Osteoblast (primary cell): ENCODE data around the gene CHP2. TPM values are rescaled to one million over a fixed set of nuclear protein-coding genes. Genes with fewer than 3 reads are reported as not detected.
A peak's percentile ranks its signal among the peaks of the same experiment; 100 is the strongest.

Experiments
- DNase-seq: peaks from one replicate; pipeline ENCODE4 v3.0.0; 2011; ENCODE audit warnings: low spot score, mixed read lengths; ENCODE audit not compliant: insufficient read length; ENCODE audit errors: missing footprints
- H2AFZ ChIP-seq: 2 replicates; pipeline ENCODE4 v1.6.0; 2011; ENCODE audit warnings: mild to moderate bottlenecking, low read length
- H3K27ac ChIP-seq: 2 replicates; pipeline ENCODE4 v1.5.1; 2011; ENCODE audit warnings: mild to moderate bottlenecking, low read depth, low read length, moderate library complexity
- H3K27me3 ChIP-seq: 2 replicates; pipeline ENCODE4 v1.6.0; 2012; ENCODE audit warnings: mild to moderate bottlenecking, control low read depth, inconsistent platforms, low read length, moderate library complexity; ENCODE audit not compliant: insufficient read depth
- H3K36me3 ChIP-seq: 2 replicates; pipeline ENCODE4 v1.5.1; 2011; ENCODE audit warnings: mild to moderate bottlenecking, low read length, control low read depth, moderate library complexity; ENCODE audit not compliant: insufficient read depth
- H3K4me1 ChIP-seq: 2 replicates; pipeline ENCODE4 v1.5.1; 2011; ENCODE audit warnings: mild to moderate bottlenecking, low read length, control low read depth, moderate library complexity; ENCODE audit not compliant: insufficient read depth
- H3K4me2 ChIP-seq: 2 replicates; pipeline ENCODE4 v1.6.0; 2011; ENCODE audit warnings: mild to moderate bottlenecking, low read length; ENCODE audit not compliant: insufficient read depth
- H3K4me3 ChIP-seq: fragments of 200-600 bp; sonication (generic); 3 replicates; pipeline ENCODE4 v1.5.1; 2012; ENCODE audit warnings: mild to moderate bottlenecking, low read length, inconsistent platforms; ENCODE audit not compliant: insufficient read depth
- H3K79me2 ChIP-seq: 2 replicates; pipeline ENCODE4 v1.6.0; 2012; ENCODE audit warnings: mild to moderate bottlenecking, low read length, control low read depth, inconsistent platforms; ENCODE audit not compliant: insufficient read depth
- H3K9me3 ChIP-seq: 2 replicates; pipeline ENCODE4 v1.5.1; 2011; ENCODE audit warnings: low read depth, low read length, control low read depth
- H4K20me1 ChIP-seq: 2 replicates; pipeline ENCODE4 v1.6.0; 2012; ENCODE audit warnings: mild to moderate bottlenecking, low read length, control low read depth; ENCODE audit not compliant: insufficient read depth
- CTCF ChIP-seq: IDR thresholded peaks from 2 replicates; pipeline ENCODE4 v1.5.1; 2011; ENCODE audit warnings: mild to moderate bottlenecking, low read depth, low read length, moderate library complexity; ENCODE audit errors: extremely low read depth
- total RNA-seq: library from RNA; depleted of rRNA; stranded (reverse); fragments of >200 nt; gene quantifications from 2 replicates; pipeline ENCODE4 v1.2.3, GENCODE V29; 2012

Gene CHP2
- total RNA-seq, 1 donor: not detected

DNA sequence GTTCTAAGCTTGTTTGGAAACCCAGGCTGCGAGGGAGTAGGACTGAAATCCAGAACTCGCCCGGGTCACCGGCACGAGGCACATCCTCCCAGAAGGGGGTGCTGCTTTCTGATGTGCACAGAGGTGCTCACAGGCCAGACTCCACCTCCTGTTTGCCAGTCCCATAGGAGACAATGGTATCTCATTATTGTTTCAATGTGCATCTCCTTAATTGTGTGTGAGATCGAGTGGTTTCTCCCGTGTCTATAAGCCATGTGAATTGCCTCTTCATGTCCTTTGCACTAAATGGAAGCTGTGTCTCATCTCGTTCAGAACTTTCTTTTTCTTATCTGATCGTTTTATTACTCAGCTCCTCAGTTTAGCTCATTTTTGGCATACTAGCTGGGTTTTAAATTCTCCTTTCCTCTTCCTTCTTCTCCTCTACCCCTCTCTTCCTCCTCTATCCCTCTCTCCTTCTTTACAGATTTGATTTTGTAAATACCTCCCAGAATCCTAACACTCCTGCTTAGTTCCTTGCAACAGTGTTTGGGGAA, 48.8 kb downstream of the CHP2 start:
- Histone ChIP-seq H3K4me2 (peak overlapping the region; percentile 76), H2AFZ (peak overlapping the region; percentile 80), H3K27me3 (no peaks in the 10 kb centered on the region)

DNA sequence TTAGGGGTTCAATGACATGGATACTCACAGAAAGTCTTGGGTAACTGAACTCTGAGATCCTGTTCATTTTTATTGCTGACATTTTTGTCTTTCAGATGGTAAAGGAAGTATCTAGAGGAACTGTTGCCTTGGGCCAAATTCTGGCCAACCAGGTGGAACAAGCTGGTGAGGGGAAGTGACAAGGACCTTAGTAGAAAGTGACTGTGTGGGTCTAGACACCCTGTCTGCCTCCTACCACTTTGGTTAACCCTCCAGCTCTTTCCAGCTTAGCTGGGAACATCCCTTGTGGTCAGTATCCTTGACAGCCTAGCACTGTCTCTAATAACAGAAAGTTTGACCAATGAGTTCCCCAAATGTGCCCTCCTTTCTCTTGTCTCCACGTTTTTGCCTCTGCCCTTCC, 52.2 kb downstream of the CHP2 start:
- Histone ChIP-seq H3K4me3 (no peak overlapping the region), H3K9me3 (no peaks in the 10 kb centered on the region), H3K27ac (no peak overlapping the region), H3K36me3 (no peaks in the 10 kb centered on the region), H3K4me2 (no peak overlapping the region), H4K20me1 (no peaks in the 10 kb centered on the region), H3K4me1 (peaks cover 5% of the 10 kb centered on the region), H3K27me3 (no peaks in the 10 kb centered on the region), H3K79me2 (no peaks in the 10 kb centered on the region), H2AFZ (no peak overlapping the region)
- no peak for TF ChIP-seq CTCF
- peak; percentile 23 for DNase-seq

More for the DNA sequence above, 48.8 kb downstream of the CHP2 start:
- Histone ChIP-seq H3K9me3 (no peaks in the 10 kb centered on the region), H3K4me3 (peak overlapping the region; percentile 39), H3K27ac (no peak overlapping the region), H4K20me1 (no peaks in the 10 kb centered on the region), H3K79me2 (no peaks in the 10 kb centered on the region), H3K4me1 (peaks cover 5% of the 10 kb centered on the region), H3K36me3 (no peaks in the 10 kb centered on the region)
- TF ChIP-seq CTCF: peak; percentile 48
- peak; percentile 13 for DNase-seq

Other genes starting within 250 kb of the CHP2 start
- gene GGA2, start 244.5 kb upstream of the CHP2 start, total RNA-seq: 18.1 and 26.2 TPM in 2 replicates
- gene EARS2, start 197.7 kb upstream of the CHP2 start, total RNA-seq: 26.8 and 32.6 TPM in 2 replicates
- gene UBFD1, start 197.3 kb upstream of the CHP2 start, total RNA-seq: 94.3 and 109 TPM in 2 replicates
- 43.1 and 50.7 TPM in 2 replicates for gene NDUFAB1, start 158.7 kb upstream of the CHP2 start, total RNA-seq
- 14.8 and 15.9 TPM in 2 replicates for gene PALB2, start 113.7 kb upstream of the CHP2 start, total RNA-seq
- gene DCTN5, start 113.6 kb upstream of the CHP2 start, total RNA-seq: 35.4 and 35.5 TPM in 2 replicates
- gene PLK1, start 76.1 kb upstream of the CHP2 start, total RNA-seq: 2.2 and 3.5 TPM in 2 replicates
- gene ERN2, start 41.8 kb upstream of the CHP2 start, total RNA-seq: 0.29 TPM in 1 of 2 replicates, not detected in the other
- gene PRKCB, start 81.0 kb downstream of the CHP2 start, total RNA-seq: under 0.01 TPM in 2 replicates